HepG2 (cell line): ENCODE results near the gene ATIC. TPM values are rescaled to one million over a fixed set of nuclear protein-coding genes. Genes with fewer than 3 reads are reported as not detected.

ENCODE experiments used
- ATAC-seq: fragments of 200-7000 bp; cut with Tn5 transposase; 3 replicates; pipeline ENCODE4 v1.9.1; 2020; ENCODE audit warnings: mild to moderate bottlenecking, moderate library complexity
- BruUV-seq: library from RNA; stranded (reverse); fragments of 400-500 nt; replicated peaks from 2 replicates; lab custom pipeline; 2021; lab: Mats Ljungman, UMichigan
- CTCF ChIA-PET: fragments of 300-600 bp; formaldehyde crosslinking; extraction: SDS; loops from one replicate; lab custom pipeline; 2021; ENCODE audit warnings: low total read pairs, inconsistent platforms, low intra/inter-chr PET ratio; lab: Yijun Ruan, JAX
- POLR2A ChIA-PET: fragments of 350-600 bp; sonication (Branson Sonifier 250); formaldehyde crosslinking; loops from one replicate; lab custom pipeline; 2020; ENCODE audit warnings: antibody characterized with exemption, inconsistent platforms; lab: Yijun Ruan, JAX
- DNase-seq: peaks from one replicate; pipeline ENCODE4 v3.0.0-alpha.2; 2015; ENCODE audit warnings: low spot score
- FAIRE-seq: peaks from 3 replicates; lab custom pipeline; 2011; peaks lifted over from hg19 to GRCh38; lab: Jason Lieb, UNC
- H2AFZ ChIP-seq: one replicate; pipeline ENCODE4 v1.6.1; 2011; ENCODE audit warnings: low read length, inconsistent platforms
- H3K27ac ChIP-seq: fragments of 300-600 bp; 3 replicates; pipeline ENCODE4 v1.8.0; 2011; ENCODE audit warnings: mixed run types, mild to moderate bottlenecking, mixed read lengths, low read length, inconsistent platforms; ENCODE audit not compliant: insufficient read depth; ENCODE audit errors: extremely low read length
- H3K27me3 ChIP-seq, 2 experiments: fragments of 200-600 bp in 1 of 2; 2 replicates in 1 of 2; 3 replicates in 1 of 2; pipeline versions ENCODE4 v1.6.0 to v1.8.0; 2011; ENCODE audit warnings: low read length in 2 of 2, mild to moderate bottlenecking in 2 of 2, moderate library complexity in 2 of 2, inconsistent platforms in 1 of 2; ENCODE audit not compliant: insufficient read depth in 2 of 2, control insufficient read depth in 1 of 2
- H3K36me3 ChIP-seq, 2 experiments: fragments of 200-600 bp in 1 of 2; replicated peaks in 1 of 2; 2 replicates in 1 of 2; 3 replicates in 1 of 2; pipeline versions ENCODE4 v1.5.1 to v1.8.0; 2011; ENCODE audit warnings: low read length in 2 of 2, inconsistent platforms in 1 of 2; ENCODE audit not compliant: insufficient read depth in 2 of 2, control insufficient read depth in 1 of 2
- H3K4me1 ChIP-seq: 2 replicates; pipeline ENCODE4 v1.5.1; 2012; ENCODE audit warnings: low read length, inconsistent platforms; ENCODE audit not compliant: insufficient read depth
- H3K4me2 ChIP-seq: 2 replicates; pipeline ENCODE4 v1.6.0; 2011; ENCODE audit warnings: low read depth, low read length, inconsistent platforms
- H3K4me3 ChIP-seq, 3 experiments: fragments of 200-600 bp in 1 of 3; sonication (generic), shearing (Covaris generic) in 1 of 3; replicated peaks in 1 of 3; 2 replicates each; pipeline ENCODE4 v1.5.1; 2011 to 2016; ENCODE audit warnings: low read length in 3 of 3, inconsistent platforms in 2 of 3, low read depth in 2 of 3, mild to moderate bottlenecking in 2 of 3, control low read depth in 1 of 3, mixed read lengths in 1 of 3; ENCODE audit not compliant: insufficient read depth in 1 of 3
- H3K79me2 ChIP-seq: one replicate; pipeline ENCODE4 v1.6.1; 2011; ENCODE audit warnings: low read length, inconsistent platforms; ENCODE audit not compliant: insufficient read depth
- H3K9ac ChIP-seq: 2 replicates; pipeline ENCODE4 v1.6.0; 2011; ENCODE audit warnings: mild to moderate bottlenecking, low read depth, low read length, inconsistent platforms; ENCODE audit not compliant: insufficient read depth
- H3K9me3 ChIP-seq: 2 replicates; pipeline ENCODE4 v1.5.1; 2012; ENCODE audit warnings: mild to moderate bottlenecking, low read length
- H4K20me1 ChIP-seq: 2 replicates; pipeline ENCODE4 v1.6.0; 2011; ENCODE audit warnings: inconsistent platforms, mild to moderate bottlenecking, low read length, moderate library complexity; ENCODE audit not compliant: insufficient read depth
- AGO2 ChIP-seq: fragments of 200-400 bp; formaldehyde crosslinking; optimal IDR thresholded peaks from 2 replicates; pipeline ENCODE3; 2017; ENCODE audit warnings: mild to moderate bottlenecking, low read depth, low read length, moderate library complexity
- EZH2 ChIP-seq: conservative IDR thresholded peaks from 2 replicates; pipeline ENCODE4 v1.6.1; 2012; ENCODE audit warnings: mild to moderate bottlenecking, low read depth, low read length, moderate library complexity
- POLR2A ChIP-seq, 2 experiments: IDR thresholded peaks; 2 replicates each; pipeline ENCODE4 v1.6.1; 2011; ENCODE audit warnings: low read depth in 2 of 2, low read length in 2 of 2, mild to moderate bottlenecking in 1 of 2, moderate library complexity in 1 of 2; ENCODE audit not compliant: insufficient read depth in 1 of 2
- POLR2G ChIP-seq: fragments of 200-400 bp; formaldehyde crosslinking; IDR thresholded peaks from 2 replicates; pipeline ENCODE4 v1.6.1; 2018; ENCODE audit warnings: mild to moderate bottlenecking, low read depth, low read length, moderate library complexity
- PRPF4 ChIP-seq: fragments of 200-400 bp; formaldehyde crosslinking; IDR thresholded peaks from 2 replicates; pipeline ENCODE4 v1.6.1; 2016; ENCODE audit warnings: low read length, low read depth; ENCODE audit not compliant: poor library complexity, severe bottlenecking
- RBAK ChIP-seq: sonication (generic); formaldehyde crosslinking; IDR thresholded peaks from 2 replicates; pipeline ENCODE4 v1.5.1; 2020; ENCODE audit warnings: mild to moderate bottlenecking, missing genetic modification reagents
- RBFOX2 ChIP-seq: fragments of 200-400 bp; formaldehyde crosslinking; IDR thresholded peaks from 2 replicates; pipeline ENCODE4 v1.6.1; 2017; ENCODE audit warnings: low read depth, mild to moderate bottlenecking, low read length
- RBM22 ChIP-seq: fragments of 200-400 bp; formaldehyde crosslinking; optimal IDR thresholded peaks from 2 replicates; pipeline ENCODE3; 2017; ENCODE audit warnings: mild to moderate bottlenecking, low read length, moderate library complexity
- RORA ChIP-seq: sonication (generic); formaldehyde crosslinking; IDR thresholded peaks from 2 replicates; pipeline ENCODE4 v1.5.0; 2020; ENCODE audit warnings: mild to moderate bottlenecking, missing genetic modification reagents, moderate library complexity
- SMYD3 ChIP-seq: sonication (generic); formaldehyde crosslinking; IDR thresholded peaks from 2 replicates; pipeline ENCODE4 v1.8.1; 2023; ENCODE audit warnings: mild to moderate bottlenecking, missing genetic modification reagents
- SSRP1 ChIP-seq: IDR thresholded peaks from 2 replicates; pipeline ENCODE4 v1.6.1; 2016; ENCODE audit warnings: control low read depth
- ZFP1 ChIP-seq: IDR thresholded peaks from 2 replicates; pipeline ENCODE4 v1.6.1; 2016
- ZKSCAN1 ChIP-seq: fragments of 150-350 bp; IDR thresholded peaks from 2 replicates; pipeline ENCODE4 v1.6.1; 2014; ENCODE audit warnings: low read length
- ZNF326 ChIP-seq: sonication (generic); formaldehyde crosslinking; IDR thresholded peaks from 2 replicates; pipeline ENCODE4 v1.4.0; 2020; ENCODE audit warnings: missing genetic modification reagents, borderline replicate concordance
- ZNF460 ChIP-seq: sonication (generic); formaldehyde crosslinking; IDR thresholded peaks from 2 replicates; pipeline ENCODE4 v1.5.1; 2020; ENCODE audit warnings: missing genetic modification reagents, mild to moderate bottlenecking, borderline replicate concordance
- ZNF670 ChIP-seq: sonication (generic); formaldehyde crosslinking; IDR thresholded peaks from 2 replicates; pipeline ENCODE4 v1.8.0; 2022; ENCODE audit warnings: mild to moderate bottlenecking, missing genetic modification reagents, borderline replicate concordance
- WGBS: methylation state at CpG from one replicate; pipeline ENCODE4 v1.1.6; 2017; ENCODE audit warnings: low lambda C conversion rate; 5-methylcytosine and 5-hydroxymethylcytosine counted together
- in situ Hi-C: cut with HindIII; loops from 2 replicates; pipeline ENCODE4 v1.10.0; 2017; ENCODE audit warnings: low pct_unique_long_range_greater_than_20kb; ENCODE audit not compliant: extremely low pct_ligation_motif_present
- intact Hi-C: fragments of 100-400 bp; cut with micrococcal nuclease; formaldehyde crosslinking; loops from one replicate; pipeline ENCODE4 v1.10.0; 2022; ENCODE audit not compliant: unreplicated experiment
- polyA plus RNA-seq, 8 experiments: library from polyadenylated mRNA; depleted of rRNA in 3 of 8; stranded (reverse) in 7 of 8; unstranded in 1 of 8; fragments of >200 nt; fragmentation: Illumina TruSeq in 4 of 8; extraction: Trizol in 4 of 8; gene quantifications; 2 replicates each; pipeline versions ENCODE4 v1.2.1 to v1.2.3, GENCODE V29; 2011 to 2016; ENCODE audit warnings: low read depth in 4 of 8, missing spikeins in 1 of 8, mixed read lengths in 1 of 8; ENCODE audit not compliant: insufficient read depth in 1 of 8
- total RNA-seq, 5 experiments: library from RNA; depleted of rRNA; stranded (reverse); fragments of >200 nt; fragmentation: Illumina TruSeq; extraction: Trizol; gene quantifications; 2 replicates each; pipeline ENCODE4 v1.2.3, GENCODE V29; 2016; ENCODE audit warnings: low read depth in 1 of 5

Gene ATIC
- total and polyA plus RNA-seq, 2 of the 13 experiments (the other 11 are each of a cell fraction or from before 2014, with no cell fraction given), result 89.8 to 146 TPM

- TF ChIP-seq SMYD3 (CRISPR knock-in tag) (0 out of 2 replicates have a peak, but pooled peaks have one; percentile 8), RORA (CRISPR knock-in tag) (no peak), SSRP1 (CRISPR knock-in tag) (peak; percentile 21; the same call in 1 of the 2 replicates), RBFOX2 (peak; percentile 3; the same call in 1 of the 2 replicates), POLR2G (peak; percentile 66), EZH2 (no peak)
Measured at GRCh38 chr2:215383652-215384279, 71.9 kb downstream of the ATIC start (continued).

GRCh38 chr2:215384710-215385109 is 72.9 kb downstream of the ATIC start:
- peak; percentile 95 for TF ChIP-seq RBM22
- peak; percentile 43; the same call in 1 of the 2 replicates for TF ChIP-seq POLR2G
- no peak for TF ChIP-seq ZNF326 (CRISPR knock-in tag)
- TF ChIP-seq ZNF460 (CRISPR knock-in tag), result no peak
- 0 out of 2 replicates have a peak, but pooled peaks have one; percentile 33 for TF ChIP-seq ZNF670 (CRISPR knock-in tag)
- peak; percentile 8 for TF ChIP-seq AGO2
- TF ChIP-seq RBAK, result no peak
- TF ChIP-seq PRPF4, result no peak
- peak in 1 of 2 experiments; percentile 21; a peak in 1 of 4 replicates for TF ChIP-seq POLR2A (IDR thresholded peaks at IDR 0.05; ENCODE audit: insufficient read depth in 1 of 2, low read depth in 2 of 2, low read length in 2 of 2)
- no peak for TF ChIP-seq ZKSCAN1
- no peak for TF ChIP-seq ZFP1 (CRISPR knock-in tag)
- TF ChIP-seq, all 625 proteins: peak for 5
- no peaks in the 10 kb centered on the region for H3K79me2 ChIP-seq
- H3K9ac ChIP-seq, result no peak overlapping the region
- no peaks in the 10 kb centered on the region for H3K27me3 ChIP-seq
- FAIRE-seq (no peak), DNase-seq (no peak), ATAC-seq (no peak)
- no peak overlapping the region for H3K27ac ChIP-seq
- in situ Hi-C loops (no loop called here), intact Hi-C loops (no loop called here)
- H2AFZ ChIP-seq, result no peak overlapping the region
- H3K4me1 ChIP-seq, result no peaks in the 10 kb centered on the region
- peaks cover 17% of the 10 kb centered on the region for H4K20me1 ChIP-seq
- ChIA-PET POLR2A (no interaction called here), CTCF (no interaction called here)
- no TSS peak for BruUV-seq
- H3K36me3 ChIP-seq, result peaks cover 49 to 89% of the 10 kb centered on the region in 2 experiments
- H3K4me2 ChIP-seq, result no peak overlapping the region
- WGBS, result 82% methylated on average over 7 of the region's 7 CpGs
- no peak overlapping the region for H3K4me3 ChIP-seq
- H3K9me3 ChIP-seq, result no peaks in the 10 kb centered on the region
